Activated CD4-positive, alpha-beta T cell treated with anti-CD3 and anti-CD28 coated beads, Interleukin-2, amount 50 U/mL, for 4 hours (primary cell): ENCODE data around the gene SLCO4C1.
"Not testable (repeated sequence)": the region's sequence is repeated elsewhere in the genome, so short reads cannot be mapped to it uniquely, and the experiment has no call there.

Experiments used
- DNase-seq, 2 experiments: peaks; one replicate each; pipeline ENCODE4 v3.0.0-alpha.2; 2020

Gene SLCO4C1, protein sequence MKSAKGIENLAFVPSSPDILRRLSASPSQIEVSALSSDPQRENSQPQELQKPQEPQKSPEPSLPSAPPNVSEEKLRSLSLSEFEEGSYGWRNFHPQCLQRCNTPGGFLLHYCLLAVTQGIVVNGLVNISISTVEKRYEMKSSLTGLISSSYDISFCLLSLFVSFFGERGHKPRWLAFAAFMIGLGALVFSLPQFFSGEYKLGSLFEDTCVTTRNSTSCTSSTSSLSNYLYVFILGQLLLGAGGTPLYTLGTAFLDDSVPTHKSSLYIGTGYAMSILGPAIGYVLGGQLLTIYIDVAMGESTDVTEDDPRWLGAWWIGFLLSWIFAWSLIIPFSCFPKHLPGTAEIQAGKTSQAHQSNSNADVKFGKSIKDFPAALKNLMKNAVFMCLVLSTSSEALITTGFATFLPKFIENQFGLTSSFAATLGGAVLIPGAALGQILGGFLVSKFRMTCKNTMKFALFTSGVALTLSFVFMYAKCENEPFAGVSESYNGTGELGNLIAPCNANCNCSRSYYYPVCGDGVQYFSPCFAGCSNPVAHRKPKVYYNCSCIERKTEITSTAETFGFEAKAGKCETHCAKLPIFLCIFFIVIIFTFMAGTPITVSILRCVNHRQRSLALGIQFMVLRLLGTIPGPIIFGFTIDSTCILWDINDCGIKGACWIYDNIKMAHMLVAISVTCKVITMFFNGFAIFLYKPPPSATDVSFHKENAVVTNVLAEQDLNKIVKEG

GRCh38 chr5:102296178-102296817, at the start of gene SLCO4C1:
TSS of gene SLCO4C1 (minus strand) at chr5:102296284. CDS start at chr5:102296262, 22 bp downstream.
- peak; percentile 56 to 60 for DNase-seq

DNA sequence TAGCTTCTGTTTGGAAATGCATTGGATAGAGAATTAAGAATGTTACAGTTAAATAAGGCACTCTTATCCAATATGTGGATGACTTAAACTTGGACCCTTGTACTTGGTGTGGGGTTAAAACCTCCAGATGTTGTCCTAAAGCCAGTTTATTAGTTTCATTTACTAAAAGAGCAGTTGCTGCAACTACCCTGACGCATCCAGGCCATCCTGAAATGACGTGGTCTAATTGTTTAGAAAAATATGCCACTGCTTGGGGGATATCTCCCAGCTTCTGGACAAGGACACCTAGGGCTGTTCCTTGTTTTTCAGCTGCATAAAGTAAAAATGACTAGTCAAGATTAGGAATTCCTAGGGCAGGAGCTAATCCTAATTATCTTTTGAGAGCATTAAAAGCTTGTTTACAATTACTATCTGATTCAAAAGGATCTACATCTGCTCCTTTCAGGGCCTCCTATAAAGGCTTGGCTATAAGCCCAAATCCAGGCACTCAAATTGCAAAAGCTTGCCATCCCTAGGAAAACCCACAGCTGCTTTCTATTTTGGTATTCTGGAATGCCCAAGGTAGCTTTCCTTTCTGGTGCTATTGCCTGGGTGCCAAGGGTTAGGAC, 45.7 kb upstream of the SLCO4C1 start:
- DNase-seq, result no peak

GRCh38 chr5:102324714-102325113, 28.6 kb upstream of the SLCO4C1 start:
- DNase-seq, result no peak

GRCh38 chr5:102318801-102319200, 22.7 kb upstream of the SLCO4C1 start:
- not testable (repeated sequence) for DNase-seq

- no peak for DNase-seq
These were observed 18.2 kb upstream of the SLCO4C1 start for GRCh38 chr5:102314328-102314727.

- DNase-seq, result no peak
These were observed 17.8 kb upstream of the SLCO4C1 start for GRCh38 chr5:102313912-102314311.

DNA sequence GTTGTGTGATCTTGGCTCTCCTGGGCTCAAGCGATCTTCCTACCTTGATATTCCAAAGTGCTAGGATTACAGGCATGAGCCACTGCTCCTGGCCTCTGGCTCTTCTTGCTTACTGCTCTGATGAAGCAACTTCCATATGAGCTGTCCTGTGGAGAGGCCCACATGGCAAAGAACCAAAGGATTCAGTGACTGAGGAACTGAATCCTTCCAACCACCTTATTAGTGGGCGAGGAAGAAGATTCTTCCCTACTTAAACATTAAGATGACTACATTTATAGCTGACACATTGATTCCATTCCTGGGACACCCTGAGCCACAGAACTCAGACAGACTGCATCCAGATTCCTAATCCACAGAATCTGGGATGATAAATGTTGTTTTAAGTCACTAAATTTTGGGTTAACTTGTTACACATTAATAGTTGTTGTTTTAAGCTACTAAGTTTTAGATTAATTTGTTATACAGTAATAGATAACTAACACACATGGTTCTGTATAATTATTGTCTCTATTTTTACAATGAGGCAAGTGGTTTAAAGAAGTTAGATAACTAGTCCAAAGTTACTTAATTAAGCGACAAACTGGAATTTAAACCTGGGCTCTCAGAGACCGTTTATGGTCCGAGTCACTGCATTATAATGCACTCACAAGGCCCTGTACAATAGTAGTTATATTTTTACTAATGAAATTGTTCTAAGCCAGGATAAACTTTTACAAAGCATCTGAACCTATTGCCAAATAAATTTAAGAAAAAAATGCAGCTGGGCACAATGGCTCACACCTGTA, 16.7 kb upstream of the SLCO4C1 start:
- DNase-seq, result no peak

DNA sequence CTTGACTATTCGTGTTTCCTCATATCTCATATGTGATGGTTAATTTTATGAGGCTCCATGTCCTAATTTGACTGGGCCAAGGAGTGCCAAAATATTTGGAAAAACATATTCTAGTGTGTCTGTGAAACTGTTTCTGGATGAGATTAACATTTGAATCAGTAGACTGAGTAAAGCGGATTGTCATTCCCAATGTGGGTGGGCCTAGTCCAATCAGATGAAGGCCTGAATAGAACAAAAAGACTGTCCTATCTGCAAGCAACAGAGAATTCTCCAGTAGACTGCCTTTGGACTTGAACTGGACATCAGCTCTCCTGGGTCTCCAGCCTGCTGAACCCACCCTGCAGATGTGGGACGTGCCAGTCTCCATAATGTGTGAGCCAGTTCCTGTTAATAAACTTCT, 13.5 kb upstream of the SLCO4C1 start:
- DNase-seq, result no peak

DNA sequence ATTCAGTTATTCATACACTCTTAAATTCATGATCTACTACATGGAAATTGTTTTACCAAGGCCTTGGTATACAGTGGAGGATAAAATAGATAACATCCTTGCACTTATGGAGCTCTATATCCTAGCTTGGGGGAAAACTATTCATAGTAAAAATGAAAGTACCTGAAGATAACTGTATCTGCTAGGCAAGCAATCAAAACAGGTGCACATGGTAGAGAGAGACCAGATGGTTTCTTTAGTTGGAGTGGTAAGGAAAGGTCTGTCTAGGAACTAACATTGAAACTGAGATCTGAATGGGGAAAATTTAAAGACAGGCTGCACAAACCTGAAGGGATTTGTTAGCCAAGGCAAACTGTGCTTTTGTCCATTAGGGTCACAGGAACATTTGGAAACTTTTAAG, 11.1 kb upstream of the SLCO4C1 start:
- no peak for DNase-seq

- no peak for DNase-seq
These were observed 10.0 kb upstream of the SLCO4C1 start for GRCh38 chr5:102306121-102306520.

DNA sequence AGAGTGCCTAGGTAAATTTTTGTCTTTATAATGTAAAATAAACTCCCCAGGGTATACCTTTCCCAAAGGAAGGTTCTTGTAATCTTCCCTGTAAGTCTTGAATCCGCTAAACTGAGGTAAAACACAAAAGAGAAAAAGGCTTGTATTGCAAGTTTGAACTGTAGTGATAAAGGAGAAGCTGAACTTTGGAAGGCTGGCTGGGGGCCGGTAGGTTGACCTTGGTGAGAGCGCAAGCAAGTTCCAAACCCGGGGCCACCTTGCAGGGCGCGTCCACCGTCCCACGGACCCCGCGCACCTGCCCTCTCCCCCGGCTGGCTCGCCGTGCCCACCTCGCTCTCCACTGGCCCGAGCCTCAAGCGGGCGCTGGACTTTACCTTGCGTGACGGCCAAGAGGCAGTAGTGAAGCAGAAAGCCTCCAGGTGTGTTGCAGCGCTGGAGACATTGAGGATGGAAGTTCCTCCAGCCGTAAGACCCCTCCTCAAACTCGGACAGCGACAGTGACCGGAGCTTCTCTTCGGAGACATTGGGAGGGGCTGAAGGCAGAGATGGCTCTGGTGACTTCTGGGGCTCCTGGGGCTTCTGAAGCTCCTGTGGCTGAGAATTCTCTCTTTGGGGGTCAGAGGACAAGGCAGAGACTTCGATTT, 428 bp downstream of the SLCO4C1 start:
- DNase-seq, result no peak

GRCh38 chr5:102294886-102295395, 1.1 kb downstream of the SLCO4C1 start:
- no peak for DNase-seq

DNA sequence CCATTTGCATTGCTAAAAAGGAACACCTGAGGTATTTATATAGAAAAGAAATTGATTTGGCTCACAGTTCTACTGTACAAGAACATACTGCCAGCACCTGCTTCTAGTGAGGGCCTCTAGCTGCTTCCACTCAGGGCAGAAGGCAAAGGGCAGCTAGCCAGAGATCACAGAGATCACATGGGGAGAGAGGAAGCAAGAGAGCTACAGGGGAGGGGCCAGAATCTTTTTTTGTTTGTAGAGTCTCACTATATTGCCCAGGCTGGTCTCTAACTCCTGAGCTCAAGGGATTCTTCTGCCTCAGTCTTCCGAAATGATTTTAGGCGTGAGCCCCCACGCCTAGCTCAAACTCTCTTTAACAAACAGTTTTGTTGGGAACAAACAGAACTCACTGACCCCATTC, 6.1 kb downstream of the SLCO4C1 start:
- no peak for DNase-seq

DNA sequence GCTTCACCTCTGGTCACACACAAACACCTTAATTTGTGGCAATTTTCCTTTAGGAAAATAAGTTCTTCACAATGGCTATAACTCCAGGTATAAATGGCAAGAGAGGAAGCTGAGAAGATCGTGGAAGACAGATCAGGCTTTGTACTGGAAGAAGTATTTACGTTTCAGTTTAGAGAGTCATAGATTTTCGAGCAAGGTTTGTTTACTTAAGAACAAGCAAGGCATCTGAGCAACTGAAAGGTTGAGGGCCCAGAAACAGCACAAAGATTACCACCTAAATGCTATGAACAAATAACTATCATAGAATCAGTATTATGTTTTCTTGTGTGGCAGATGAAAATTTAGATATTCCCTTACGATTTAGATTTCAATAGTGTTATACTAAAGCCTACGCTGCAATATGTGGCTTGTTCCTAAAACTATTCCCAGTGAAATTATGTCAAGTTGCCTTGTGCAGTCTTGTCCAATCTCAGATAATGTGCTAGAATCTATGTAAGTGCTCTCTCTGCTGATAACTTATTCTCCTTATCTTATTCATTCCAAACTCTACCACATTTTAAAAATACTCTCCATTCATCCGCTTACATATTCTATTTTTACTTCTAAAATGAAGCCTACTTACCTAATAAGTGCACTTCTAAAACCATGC, 6.7 kb downstream of the SLCO4C1 start:
- no peak for DNase-seq

DNA sequence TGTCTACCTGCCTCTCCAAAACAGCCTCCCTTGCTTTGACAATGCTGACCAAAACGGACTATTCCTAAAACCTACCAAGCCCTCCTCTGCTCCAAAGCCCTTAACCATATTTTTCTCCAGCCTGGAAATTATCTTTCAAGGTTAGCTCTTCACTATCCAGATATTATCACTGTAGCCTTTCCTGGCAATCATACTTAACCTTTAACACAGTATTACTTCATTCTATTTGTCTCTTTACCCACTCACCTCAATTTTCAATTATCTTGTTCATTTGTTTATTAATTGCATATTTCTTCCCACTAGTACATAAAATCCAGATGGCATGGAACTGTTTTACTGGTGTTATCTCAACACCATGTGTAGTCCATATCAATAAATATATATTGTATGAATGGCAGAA, 7.5 kb downstream of the SLCO4C1 start:
- DNase-seq, result no peak

DNA sequence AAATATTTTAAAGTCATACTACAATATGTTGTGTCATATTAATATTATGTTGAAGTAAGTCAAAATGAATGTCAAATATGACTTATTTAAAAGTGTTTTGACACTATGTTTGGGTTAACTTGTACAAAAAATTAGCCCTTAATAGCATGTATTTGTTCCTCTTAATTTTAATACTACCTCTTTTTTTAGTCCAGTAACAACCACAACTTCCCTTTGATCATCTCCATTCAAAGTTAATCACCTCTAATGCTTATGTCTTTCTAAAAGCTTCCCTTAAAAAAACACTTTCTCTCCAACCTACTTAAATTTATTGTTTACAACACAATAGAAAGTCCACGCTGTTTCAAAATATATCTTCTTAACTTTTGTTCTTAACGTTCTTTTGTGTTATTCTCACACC, 9.6 kb downstream of the SLCO4C1 start:
- DNase-seq, result no peak

GRCh38 chr5:102283102-102283797, 12.8 kb downstream of the SLCO4C1 start:
- no peak for DNase-seq

GRCh38 chr5:102279711-102280110, 16.4 kb downstream of the SLCO4C1 start:
- DNase-seq, result no peak

GRCh38 chr5:102278231-102278630, 17.9 kb downstream of the SLCO4C1 start:
- no peak for DNase-seq

DNA sequence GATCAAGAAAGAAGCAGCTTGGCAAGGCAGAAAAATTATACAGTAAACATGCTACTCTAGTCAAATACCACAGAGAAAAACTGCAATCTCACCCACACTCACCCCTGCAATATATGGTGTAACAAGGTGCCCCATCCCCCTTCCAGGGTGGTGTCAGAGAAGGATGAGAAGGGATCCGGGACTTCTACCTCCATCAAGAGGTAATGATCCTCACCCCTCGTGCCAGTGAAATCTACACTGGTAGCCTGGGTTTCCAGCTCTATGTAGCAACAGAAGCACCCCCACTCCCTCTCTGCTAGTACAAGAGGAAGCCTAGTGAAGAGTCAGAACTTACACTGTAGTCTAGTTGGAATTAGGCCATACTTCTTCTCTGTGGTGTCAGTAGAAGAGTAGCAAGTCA, 18.9 kb downstream of the SLCO4C1 start:
- no peak for DNase-seq

DNA sequence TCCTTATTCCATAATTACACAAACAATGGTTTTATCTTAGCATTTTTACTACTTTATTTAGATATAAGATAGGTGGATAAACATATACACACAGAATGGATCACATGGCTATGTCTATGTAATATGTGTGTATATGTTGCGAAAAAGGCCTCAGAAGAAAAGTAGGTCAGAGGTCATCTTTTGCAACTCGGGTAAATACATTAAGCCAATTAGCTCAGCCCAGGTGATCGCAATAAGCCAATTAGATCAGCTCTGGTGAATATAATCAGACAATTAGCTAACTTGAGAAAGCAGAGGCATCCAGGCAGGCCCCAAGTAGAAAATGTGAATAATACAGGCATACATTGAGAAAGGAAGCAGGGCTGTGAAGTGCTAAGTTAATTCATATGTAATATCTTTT, 24.3 kb downstream of the SLCO4C1 start:
- no peak for DNase-seq
